PC-3 (cell line): ENCODE results near the gene ESRRG. TPM values are rescaled to one million over a fixed set of nuclear protein-coding genes. Genes with fewer than 3 reads are reported as not detected.

ENCODE experiments used
- ATAC-seq: fragments of 200-7000 bp; cut with Tn5 transposase; 2 replicates; pipeline ENCODE4 v1.9.1; 2020; ENCODE audit warnings: mild to moderate bottlenecking, moderate library complexity
- BruUV-seq: library from RNA; stranded (reverse); fragments of 400-500 nt; replicated peaks from 2 replicates; lab custom pipeline; 2021; lab: Mats Ljungman, UMichigan
- CTCF ChIA-PET: fragments of 300-600 bp; sonication (Branson Sonifier 250); formaldehyde crosslinking; loops from one replicate; lab custom pipeline; 2022; ENCODE audit warnings: antibody characterized with exemption; lab: Charles Lee
- POLR2A ChIA-PET: fragments of 300-600 bp; sonication (Branson Sonifier 250); formaldehyde crosslinking; loops from one replicate; lab custom pipeline; 2022; ENCODE audit warnings: antibody characterized with exemption; ENCODE audit not compliant: unreplicated experiment; lab: Charles Lee
- DNase-seq: peaks from one replicate; pipeline ENCODE4 v3.0.0-alpha.2; 2015
- H2AFZ ChIP-seq: fragments of 300-600 bp; sonication (generic); 2 replicates; pipeline ENCODE4 v1.6.0; 2016; ENCODE audit warnings: antibody characterized with exemption, low read length
- H3F3A ChIP-seq: fragments of 300-600 bp; sonication (generic); one replicate; pipeline ENCODE4 v1.6.0; 2017; ENCODE audit warnings: antibody characterized with exemption, low read length, control low read depth, mild to moderate bottlenecking; ENCODE audit not compliant: unreplicated experiment
- H3K27ac ChIP-seq: fragments of 300-600 bp; sonication (generic); 2 replicates; pipeline ENCODE4 v1.5.1; 2016; ENCODE audit warnings: mild to moderate bottlenecking, low read length
- H3K27me3 ChIP-seq: fragments of 300-600 bp; sonication (generic); 2 replicates; pipeline ENCODE4 v1.6.1; 2016; ENCODE audit warnings: low read length, mixed read lengths
- H3K36me3 ChIP-seq: fragments of 300-600 bp; sonication (generic); 2 replicates; pipeline ENCODE4 v1.6.1; 2016; ENCODE audit warnings: low read depth, mixed run types, low read length, mixed read lengths
- H3K4me1 ChIP-seq: fragments of 300-600 bp; sonication (generic); 2 replicates; pipeline ENCODE4 v1.5.1; 2016; ENCODE audit warnings: low read length; ENCODE audit not compliant: insufficient read depth
- H3K4me2 ChIP-seq: fragments of 300-600 bp; sonication (generic); 2 replicates; pipeline ENCODE4 v1.6.0; 2016; ENCODE audit warnings: low read length
- H3K4me3 ChIP-seq: fragments of 300-600 bp; sonication (generic); 2 replicates; pipeline ENCODE4 v1.5.1; 2016; ENCODE audit warnings: mild to moderate bottlenecking, low read length, mixed read lengths
- H3K79me2 ChIP-seq: fragments of 300-600 bp; sonication (generic); 2 replicates; pipeline ENCODE4 v1.6.1; 2017; ENCODE audit warnings: low read length, mixed read lengths
- H3K9ac ChIP-seq: fragments of 300-600 bp; sonication (generic); 2 replicates; pipeline ENCODE4 v1.6.0; 2016; ENCODE audit warnings: mild to moderate bottlenecking, low read length
- H3K9me2 ChIP-seq: fragments of 300-600 bp; sonication (generic); replicated peaks from 2 replicates; pipeline ENCODE4 v1.6.1; 2016; ENCODE audit warnings: mixed run types, low read length, mixed read lengths
- H3K9me3 ChIP-seq: fragments of 300-600 bp; sonication (generic); 2 replicates; pipeline ENCODE4 v1.6.1; 2016; ENCODE audit warnings: low read length, mixed read lengths
- H4K20me1 ChIP-seq: fragments of 300-600 bp; sonication (generic); 2 replicates; pipeline ENCODE4 v1.6.1; 2016; ENCODE audit warnings: low read length, mixed read lengths
- CTCF ChIP-seq: fragments of 300-600 bp; sonication (generic); conservative IDR thresholded peaks from 2 replicates; pipeline ENCODE4 v1.5.1; 2017; ENCODE audit warnings: antibody characterized with exemption, low read depth, mild to moderate bottlenecking, low read length
- EZH2 ChIP-seq: fragments of 300-600 bp; sonication (generic); IDR thresholded peaks from one replicate; pipeline ENCODE4 v1.6.1; 2017; ENCODE audit warnings: antibody characterized with exemption, mild to moderate bottlenecking, low read length; ENCODE audit not compliant: unreplicated experiment
- EZH2phosphoT487 ChIP-seq: fragments of 300-600 bp; sonication (generic); IDR thresholded peaks from 2 replicates; pipeline ENCODE4 v1.6.1; 2018; ENCODE audit warnings: mild to moderate bottlenecking, antibody characterized with exemption, low read length, borderline replicate concordance
- intact Hi-C: fragments of 100-400 bp; cut with micrococcal nuclease; formaldehyde crosslinking; loops from 2 replicates; pipeline ENCODE4 v1.9.0; 2023
- total RNA-seq: library from RNA; depleted of rRNA; stranded (reverse); fragments of >200 nt; gene quantifications from 2 replicates; pipeline ENCODE4 v1.2.3, GENCODE V29; 2014

ESRRG gene
- total RNA-seq, 1 experiment from 2014 or later = 1.7 TPM

- Histone ChIP-seq H3K9me3 (no peaks in the 10 kb centered on the region), H3K79me2 (no peaks in the 10 kb centered on the region), H3K36me3 (no peaks in the 10 kb centered on the region), H3F3A (no peaks in the 10 kb centered on the region), H3K4me3 (no peak overlapping the region), H2AFZ (no peak overlapping the region), H3K9ac (no peak overlapping the region), H3K4me1 (no peaks in the 10 kb centered on the region), H3K27ac (no peak overlapping the region), H3K9me2 (no peaks in the 10 kb centered on the region), H4K20me1 (no peaks in the 10 kb centered on the region; the same call in 1 of the 2 replicates), H3K4me2 (no peak overlapping the region), H3K27me3 (peaks cover 97% of the 10 kb centered on the region)
- ATAC-seq (0 out of 2 replicates have a peak, but pooled peaks have one; percentile 13), DNase-seq (no peak)
- intact Hi-C loops = loop anchor here (5.0 kb wide), 2 partner anchors 410 to 610 kb away; no protein-coding TSS in a partner anchor
- ChIA-PET CTCF (no interaction called here), POLR2A (no interaction called here)
- no TSS peak for BruUV-seq
- TF ChIP-seq EZH2phosphoT487 (no peak), CTCF (no peak)
Observed at GRCh38 chr1:216721863-216722262, 1.4 kb downstream of the ESRRG start.

DNA sequence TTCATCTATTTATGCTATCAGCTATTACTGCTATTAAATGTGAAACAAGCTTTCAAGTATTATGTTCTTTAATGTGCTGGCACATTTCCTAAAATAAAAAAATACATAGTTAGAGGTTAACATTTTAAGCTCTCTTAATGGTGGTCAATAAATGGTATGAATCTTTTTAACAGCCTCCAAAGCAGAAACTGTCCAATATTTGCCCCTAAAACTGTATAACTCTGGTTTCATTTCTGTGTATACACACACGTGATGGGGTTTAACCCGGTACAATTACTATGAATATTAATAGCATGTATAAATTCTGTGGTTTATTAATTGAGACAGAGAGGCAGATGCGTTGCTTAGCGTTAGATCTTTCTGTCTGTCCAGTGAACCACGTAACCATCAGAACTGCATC, 2.2 kb downstream of the ESRRG start:
- Histone ChIP-seq H3K9me2 (no peaks in the 10 kb centered on the region), H3K9me3 (no peaks in the 10 kb centered on the region), H3K27me3 (peaks cover 95% of the 10 kb centered on the region), H3K9ac (no peak overlapping the region), H3K4me3 (no peak overlapping the region), H3K4me2 (no peak overlapping the region), H3K27ac (no peak overlapping the region), H3K79me2 (no peaks in the 10 kb centered on the region), H3K36me3 (no peaks in the 10 kb centered on the region), H3K4me1 (no peaks in the 10 kb centered on the region), H3F3A (no peaks in the 10 kb centered on the region), H2AFZ (no peak overlapping the region), H4K20me1 (no peaks in the 10 kb centered on the region; the same call in 1 of the 2 replicates)
- ATAC-seq = no peak
- CTCF ChIA-PET = no interaction called here
- no peak for DNase-seq
- no peak for TF ChIP-seq EZH2phosphoT487
- no peak for TF ChIP-seq EZH2
- TF ChIP-seq CTCF = no peak
- no TSS peak for BruUV-seq
- POLR2A ChIA-PET = no interaction called here
- intact Hi-C loops = loop anchor here (5.0 kb wide), 2 partner anchors 409 to 609 kb away; no protein-coding TSS in a partner anchor

GRCh38 chr1:216711712-216712111, 11.5 kb downstream of the ESRRG start:
- DNase-seq = no peak
- H3K9me3 ChIP-seq = no peaks in the 10 kb centered on the region
- H3K36me3 ChIP-seq = no peaks in the 10 kb centered on the region
- no peaks in the 10 kb centered on the region for H3K4me1 ChIP-seq
- H3K79me2 ChIP-seq = no peaks in the 10 kb centered on the region
- H4K20me1 ChIP-seq = no peaks in the 10 kb centered on the region
- intact Hi-C loops = no loop called here
- H2AFZ ChIP-seq = no peak overlapping the region
- no peak overlapping the region for H3K4me3 ChIP-seq
- H3K4me2 ChIP-seq = no peak overlapping the region
- H3K27me3 ChIP-seq = peaks cover 71% of the 10 kb centered on the region
- ChIA-PET CTCF (no interaction called here), POLR2A (no interaction called here)
- ATAC-seq = no peak
- H3K9me2 ChIP-seq = no peaks in the 10 kb centered on the region
- H3F3A ChIP-seq = no peaks in the 10 kb centered on the region
- BruUV-seq = no TSS peak
- TF ChIP-seq CTCF = no peak
- TF ChIP-seq EZH2phosphoT487 = no peak
- no peak for TF ChIP-seq EZH2
- H3K27ac ChIP-seq = no peak overlapping the region
- H3K9ac ChIP-seq = no peak overlapping the region
